HG03378 (cell line): ENCODE results near the gene OLFML2A.

Experiments
- ATAC-seq: cut with Tn5 transposase; IDR thresholded peaks from one replicate; pipeline ENCODE4 v1.9.1; 2021; ENCODE audit warnings: mild to moderate bottlenecking, moderate library complexity; ENCODE audit not compliant: unreplicated experiment

The OLFML2A gene

GRCh38 chr9:124794902-124795491, 18.1 kb downstream of the OLFML2A start:
- no peak for ATAC-seq

GRCh38 chr9:124795881-124796431, 19.0 kb downstream of the OLFML2A start:
- ATAC-seq = no peak

- no peak for ATAC-seq
Measured at GRCh38 chr9:124797343-124798103, 20.6 kb downstream of the OLFML2A start.

GRCh38 chr9:124799274-124800006, 22.5 kb downstream of the OLFML2A start:
- no peak for ATAC-seq

GRCh38 chr9:124800306-124801259, 23.6 kb downstream of the OLFML2A start:
- peak; percentile 60 for ATAC-seq

- ATAC-seq = no peak
Measured at GRCh38 chr9:124801356-124801755, 24.4 kb downstream of the OLFML2A start.

GRCh38 chr9:124802426-124802825, 25.5 kb downstream of the OLFML2A start:
- no peak for ATAC-seq

- no peak for ATAC-seq
Measured at GRCh38 chr9:124803911-124804310, 27.0 kb downstream of the OLFML2A start.

- ATAC-seq = no peak
Measured at GRCh38 chr9:124805186-124805585, 28.3 kb downstream of the OLFML2A start.

GRCh38 chr9:124808246-124808956, 31.5 kb downstream of the OLFML2A start:
- no peak for ATAC-seq

GRCh38 chr9:124809211-124809610, 32.3 kb downstream of the OLFML2A start:
- no peak for ATAC-seq

- ATAC-seq = no peak
Measured at GRCh38 chr9:124809741-124810500, 33.0 kb downstream of the OLFML2A start.

GRCh38 chr9:124810663-124811355, 33.9 kb downstream of the OLFML2A start:
- ATAC-seq = no peak

GRCh38 chr9:124812441-124812876, 35.5 kb downstream of the OLFML2A start:
- ATAC-seq = no peak

GRCh38 chr9:124813041-124813440, 36.1 kb downstream of the OLFML2A start:
- no peak for ATAC-seq

- no peak for ATAC-seq
Measured at GRCh38 chr9:124813501-124814163, 36.7 kb downstream of the OLFML2A start.

GRCh38 chr9:124814164-124814535, 37.2 kb downstream of the OLFML2A start:
- no peak for ATAC-seq

- no peak for ATAC-seq
Measured at GRCh38 chr9:124815601-124816000, 38.7 kb downstream of the OLFML2A start.
